Nephron progenitor cell (in vitro differentiated cells): ENCODE measurements around the gene TSPAN10.
"Not testable (repeated sequence)": the region's sequence is repeated elsewhere in the genome, so short reads cannot be mapped to it uniquely, and the experiment has no call there.

ENCODE experiments used
- DNase-seq: peaks from one replicate; pipeline ENCODE4 v3.0.0; 2021
- H3K27ac Mint-ChIP-seq: 2 replicates; pipeline ENCODE4 v1.8.0; 2021; ENCODE audit warnings: mild to moderate bottlenecking, moderate library complexity, mixed read lengths
- H3K27me3 Mint-ChIP-seq: 2 replicates; pipeline ENCODE4 v1.8.0; 2021; ENCODE audit warnings: mild to moderate bottlenecking, low read depth, mixed read lengths; ENCODE audit not compliant: poor library complexity
- H3K36me3 Mint-ChIP-seq: 2 replicates; pipeline ENCODE4 v1.8.0; 2021; ENCODE audit warnings: low read depth, mixed read lengths
- H3K4me1 Mint-ChIP-seq: 2 replicates; pipeline ENCODE4 v1.8.0; 2021; ENCODE audit warnings: mixed read lengths
- H3K4me3 Mint-ChIP-seq: 2 replicates; pipeline ENCODE4 v1.8.0; 2021; ENCODE audit warnings: mild to moderate bottlenecking, moderate library complexity, mixed read lengths
- H3K9me3 Mint-ChIP-seq: 2 replicates; pipeline ENCODE4 v1.8.0; 2021; ENCODE audit warnings: mild to moderate bottlenecking, moderate library complexity, mixed read lengths
- TF ChIP-seq, protein P1 (sequence below): fragments of 200-600 bp; sonication (generic); IDR thresholded peaks from 2 replicates; pipeline ENCODE4 v1.5.0; 2021; ENCODE audit warnings: antibody characterized with exemption

Gene TSPAN10

DNA sequence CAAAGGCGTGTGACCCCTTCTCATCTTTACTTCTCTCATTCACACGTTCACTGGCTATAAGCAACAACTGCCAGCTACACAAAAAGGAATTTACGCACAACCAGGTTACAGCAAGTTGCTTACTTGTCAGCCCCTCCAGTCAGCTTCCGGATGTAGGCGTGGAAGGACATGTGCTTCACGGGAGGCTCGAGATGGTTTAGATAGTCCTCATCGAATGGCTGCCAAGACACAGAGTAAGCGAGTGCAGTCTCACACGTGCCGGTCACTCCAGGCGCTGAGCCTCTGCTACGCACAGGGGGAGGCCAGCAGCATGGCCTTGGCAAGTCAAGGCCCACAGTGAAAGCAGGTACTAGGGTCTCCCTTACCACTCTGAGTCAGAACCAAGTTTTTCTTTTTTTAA lies 28.4 kb upstream of the TSPAN10 start:
- TF ChIP-seq, protein P1, sequence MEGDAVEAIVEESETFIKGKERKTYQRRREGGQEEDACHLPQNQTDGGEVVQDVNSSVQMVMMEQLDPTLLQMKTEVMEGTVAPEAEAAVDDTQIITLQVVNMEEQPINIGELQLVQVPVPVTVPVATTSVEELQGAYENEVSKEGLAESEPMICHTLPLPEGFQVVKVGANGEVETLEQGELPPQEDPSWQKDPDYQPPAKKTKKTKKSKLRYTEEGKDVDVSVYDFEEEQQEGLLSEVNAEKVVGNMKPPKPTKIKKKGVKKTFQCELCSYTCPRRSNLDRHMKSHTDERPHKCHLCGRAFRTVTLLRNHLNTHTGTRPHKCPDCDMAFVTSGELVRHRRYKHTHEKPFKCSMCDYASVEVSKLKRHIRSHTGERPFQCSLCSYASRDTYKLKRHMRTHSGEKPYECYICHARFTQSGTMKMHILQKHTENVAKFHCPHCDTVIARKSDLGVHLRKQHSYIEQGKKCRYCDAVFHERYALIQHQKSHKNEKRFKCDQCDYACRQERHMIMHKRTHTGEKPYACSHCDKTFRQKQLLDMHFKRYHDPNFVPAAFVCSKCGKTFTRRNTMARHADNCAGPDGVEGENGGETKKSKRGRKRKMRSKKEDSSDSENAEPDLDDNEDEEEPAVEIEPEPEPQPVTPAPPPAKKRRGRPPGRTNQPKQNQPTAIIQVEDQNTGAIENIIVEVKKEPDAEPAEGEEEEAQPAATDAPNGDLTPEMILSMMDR = no peak
- no peak overlapping the region for H3K4me3 Mint-ChIP-seq
- H3K4me1 Mint-ChIP-seq = no peaks in the 10 kb centered on the region
- H3K27me3 Mint-ChIP-seq = no peaks in the 10 kb centered on the region
- DNase-seq = no peak
- H3K9me3 Mint-ChIP-seq = no peaks in the 10 kb centered on the region
- H3K27ac Mint-ChIP-seq = no peak overlapping the region
- H3K36me3 Mint-ChIP-seq = peaks cover 56% of the 10 kb centered on the region

DNA sequence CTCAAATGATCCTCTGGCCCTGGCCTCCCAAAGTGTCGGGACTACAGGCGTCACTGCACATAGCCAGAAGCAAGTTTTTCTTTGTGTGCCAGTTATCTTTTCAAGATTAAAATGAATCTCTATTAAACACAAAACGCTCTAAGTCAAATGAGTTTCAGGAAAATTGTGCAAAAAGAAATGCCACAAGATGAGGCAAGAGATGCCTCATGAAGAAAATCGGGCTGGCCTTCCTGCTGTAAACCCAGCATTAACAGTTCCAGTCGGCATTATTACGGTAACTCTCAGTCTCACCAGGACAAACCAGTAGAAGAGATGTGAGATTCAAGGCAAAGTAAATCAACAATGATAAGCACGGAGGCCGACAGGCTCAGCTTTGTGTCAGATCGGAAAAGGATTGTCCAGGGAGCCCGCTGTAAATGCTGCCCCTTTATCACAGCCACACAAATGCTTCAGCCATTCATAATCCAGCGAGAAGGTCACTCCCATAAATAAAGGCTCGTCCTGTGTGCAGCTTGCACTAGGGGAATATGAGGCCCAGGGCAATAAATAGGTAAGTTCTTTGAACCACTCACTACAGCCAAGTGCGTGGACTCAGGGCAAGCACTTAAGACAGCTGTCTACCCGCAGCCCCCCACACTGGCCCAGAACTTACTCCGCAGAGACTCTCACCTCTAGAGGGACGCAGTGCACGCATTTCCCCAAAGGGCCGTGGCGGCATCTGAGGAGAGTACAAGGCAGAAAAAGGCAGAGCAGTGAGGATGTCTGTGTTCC lies 27.3 kb upstream of the TSPAN10 start:
- DNase-seq = no peak
- Mint-ChIP-seq H3K27ac (peak overlapping the region; percentile 48), H3K36me3 (peaks cover 57% of the 10 kb centered on the region)

GRCh38 chr17:81612172-81612970 lies 24.6 kb upstream of the TSPAN10 start:
- Mint-ChIP-seq H3K27me3 (no peaks in the 10 kb centered on the region), H3K36me3 (peaks cover 69% of the 10 kb centered on the region), H3K4me1 (no peaks in the 10 kb centered on the region), H3K9me3 (peaks cover 13% of the 10 kb centered on the region), H3K4me3 (no peak overlapping the region), H3K27ac (peak overlapping the region; percentile 18)
- TF ChIP-seq, protein P1 = no peak
- DNase-seq = no peak

More for the DNA sequence above, 27.3 kb upstream of the TSPAN10 start:
- H3K9me3 Mint-ChIP-seq = no peaks in the 10 kb centered on the region
- TF ChIP-seq, protein P1 = no peak
- H3K4me3 Mint-ChIP-seq = no peak overlapping the region
- no peaks in the 10 kb centered on the region for H3K4me1 Mint-ChIP-seq
- H3K27me3 Mint-ChIP-seq = no peaks in the 10 kb centered on the region

- H3K27me3 Mint-ChIP-seq = no peaks in the 10 kb centered on the region
- H3K4me3 Mint-ChIP-seq = no peak overlapping the region
- H3K27ac Mint-ChIP-seq = no peak overlapping the region
- no peak for DNase-seq
- no peaks in the 10 kb centered on the region for H3K4me1 Mint-ChIP-seq
- peaks cover 85% of the 10 kb centered on the region for H3K36me3 Mint-ChIP-seq
- peaks cover 18% of the 10 kb centered on the region for H3K9me3 Mint-ChIP-seq
- TF ChIP-seq, protein P1 = no peak
These were observed 21.5 kb upstream of the TSPAN10 start for GRCh38 chr17:81615401-81615930.

DNA sequence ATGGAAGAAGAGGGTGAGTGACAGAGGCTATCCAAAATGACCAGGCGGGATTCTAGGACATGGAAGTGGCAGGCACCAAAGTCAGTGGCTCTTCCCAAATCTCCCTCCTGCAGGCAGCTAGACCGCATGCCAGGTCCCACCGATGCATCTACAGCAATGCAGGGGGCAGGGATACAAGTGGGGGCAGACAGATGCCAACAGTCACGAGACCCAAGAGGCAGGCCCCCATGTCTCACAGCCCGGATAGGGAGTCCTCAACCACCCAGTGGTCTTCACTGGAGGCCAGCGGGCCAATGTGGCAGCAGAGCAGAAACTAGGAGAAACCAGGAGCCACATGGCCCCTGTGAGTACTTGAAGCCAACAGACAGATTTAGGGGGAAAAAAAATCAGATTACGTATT lies 20.1 kb upstream of the TSPAN10 start:
- Mint-ChIP-seq H3K36me3 (peaks cover 96% of the 10 kb centered on the region), H3K9me3 (peaks cover 18% of the 10 kb centered on the region), H3K27me3 (no peaks in the 10 kb centered on the region), H3K27ac (no peak overlapping the region), H3K4me3 (no peak overlapping the region), H3K4me1 (no peaks in the 10 kb centered on the region)
- DNase-seq = no peak
- TF ChIP-seq, protein P1 = no peak

DNA sequence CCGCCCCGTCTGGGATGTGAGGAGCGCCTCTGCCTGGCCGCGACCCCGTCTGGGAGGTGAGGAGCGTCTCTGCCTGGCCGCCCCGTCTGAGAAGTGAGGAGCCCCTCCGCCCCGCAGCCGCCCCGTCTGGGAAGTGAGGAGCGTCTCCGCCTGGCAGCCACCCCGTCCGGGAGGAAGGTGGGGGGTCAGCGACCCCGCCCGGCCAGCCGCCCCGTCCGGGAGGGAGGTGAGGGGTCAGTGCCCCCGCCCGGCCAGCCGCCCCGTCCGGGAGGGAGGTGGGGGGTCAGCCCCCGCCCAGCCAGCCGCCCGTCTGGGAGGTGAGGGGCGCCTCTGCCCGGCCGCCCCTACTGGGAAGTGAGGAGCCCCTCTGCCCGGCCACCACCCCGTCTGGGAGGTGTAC lies 18.7 kb upstream of the TSPAN10 start:
- Mint-ChIP-seq H3K36me3 (peaks cover 90% of the 10 kb centered on the region), H3K9me3 (peaks cover 18% of the 10 kb centered on the region)
- H3K27ac Mint-ChIP-seq, DNase-seq, H3K4me3 Mint-ChIP-seq, H3K27me3 Mint-ChIP-seq, H3K4me1 Mint-ChIP-seq: not testable (repeated sequence)
